ENCODE results near the gene GNAT1.

DNA sequence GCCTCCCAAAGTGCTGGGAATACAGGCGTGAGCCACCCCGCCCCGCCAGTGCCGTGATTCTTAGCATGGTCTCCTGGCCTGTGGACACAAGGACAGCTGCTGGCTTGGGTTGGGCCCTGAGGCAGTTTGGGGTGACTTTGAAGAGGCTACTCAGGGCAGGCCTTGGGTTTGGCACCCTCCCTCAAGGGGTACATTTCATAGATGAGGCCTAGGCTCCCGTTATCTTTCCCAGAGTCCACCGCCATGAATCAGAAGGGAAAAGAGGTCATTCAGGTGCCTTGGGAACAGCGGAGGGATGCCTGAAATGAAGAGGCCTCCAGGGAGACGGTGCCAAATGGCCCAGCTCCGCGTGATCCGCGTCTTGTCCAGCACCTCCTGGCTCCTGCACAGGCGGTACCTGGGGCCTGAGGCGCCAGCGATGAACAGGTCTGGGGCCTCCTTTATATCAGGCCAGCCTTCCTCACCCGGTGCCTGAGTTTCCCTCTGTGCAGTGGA, 53.9 kb downstream of the GNAT1 start:
- no peak for TF ChIP-seq CTCF (IDR thresholded peaks at IDR 0.05)
- no peak for TF ChIP-seq ZFX (IDR thresholded peaks at IDR 0.05; ENCODE audit: borderline replicate concordance)

All from 22Rv1 (cell line).